GM18511 (cell line): ENCODE measurements around the gene ADAMTS2.

Experiments used
- ATAC-seq: cut with Tn5 transposase; IDR thresholded peaks from one replicate; pipeline ENCODE4 v1.9.1; 2021; ENCODE audit warnings: mild to moderate bottlenecking, moderate library complexity; ENCODE audit not compliant: unreplicated experiment

Gene ADAMTS2

GRCh38 chr5:179345183-179345432 lies 153 bp downstream of the ADAMTS2 start:
- ATAC-seq = no peak

DNA sequence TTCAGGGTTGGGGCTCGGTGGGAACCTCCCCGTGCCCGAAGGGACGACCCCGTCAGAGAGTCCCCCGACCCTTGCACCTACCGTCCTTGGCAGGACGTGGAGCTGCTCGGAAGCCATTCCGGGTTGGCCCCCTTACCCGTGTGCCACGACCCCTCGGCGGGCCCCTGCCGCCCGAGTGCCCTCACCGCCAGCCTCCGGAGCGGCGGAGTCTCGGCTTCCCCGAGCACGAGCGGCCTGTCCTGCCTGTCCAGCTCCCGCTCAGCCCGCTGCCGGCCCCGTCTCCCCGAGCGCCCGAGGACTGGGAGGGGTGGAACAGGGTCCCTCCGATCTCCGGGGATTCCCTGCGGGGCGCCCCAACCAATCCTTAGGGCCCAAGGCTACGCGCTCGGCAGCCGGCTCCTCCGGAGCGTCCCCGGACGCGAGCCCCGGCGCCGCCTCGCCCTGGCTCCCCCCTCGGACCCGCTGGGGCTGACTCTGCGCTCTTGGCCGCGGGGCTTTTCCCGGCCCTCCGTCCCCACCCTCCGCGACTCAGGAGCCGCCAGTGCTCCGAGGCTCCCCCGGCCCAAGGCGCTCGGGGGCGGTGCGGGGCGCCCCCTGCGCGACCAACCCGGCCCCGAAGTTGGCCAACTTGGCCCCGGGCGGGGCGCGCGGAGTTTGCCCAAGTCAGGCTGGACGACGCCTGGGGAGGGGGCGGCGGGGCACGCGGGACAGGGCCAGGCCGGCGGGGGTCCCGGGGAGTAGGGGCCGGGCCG lies 654 bp downstream of the ADAMTS2 start:
- no peak for ATAC-seq

- no peak for ATAC-seq
Observed at GRCh38 chr5:179343719-179344430, 1.4 kb downstream of the ADAMTS2 start.

- ATAC-seq = no peak
Observed at GRCh38 chr5:179343021-179343718, 2.1 kb downstream of the ADAMTS2 start.

GRCh38 chr5:179342577-179342976 lies 2.7 kb downstream of the ADAMTS2 start:
- no peak for ATAC-seq

- ATAC-seq = no peak
Observed at GRCh38 chr5:179340465-179340864, 4.8 kb downstream of the ADAMTS2 start.

DNA sequence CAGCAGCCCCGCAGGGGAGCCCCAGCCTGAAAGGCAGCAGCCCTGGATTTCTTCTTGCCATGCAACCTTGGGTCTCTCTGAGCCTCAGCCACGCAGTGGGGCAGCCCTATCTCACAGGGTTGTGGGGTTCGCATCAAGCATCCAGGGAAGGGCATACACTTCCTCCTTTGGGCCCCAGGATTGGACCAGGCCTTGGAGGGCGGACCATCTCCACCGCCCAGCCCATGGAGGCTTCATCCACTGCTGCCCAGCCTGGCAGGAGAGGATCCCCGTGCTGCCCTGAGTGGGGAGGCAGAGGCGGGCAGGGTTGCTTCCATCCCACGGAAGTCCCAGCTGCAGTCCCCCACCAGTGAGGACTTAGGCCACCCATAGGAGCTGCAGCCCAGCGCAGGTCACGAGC lies 5.3 kb downstream of the ADAMTS2 start:
- no peak for ATAC-seq

DNA sequence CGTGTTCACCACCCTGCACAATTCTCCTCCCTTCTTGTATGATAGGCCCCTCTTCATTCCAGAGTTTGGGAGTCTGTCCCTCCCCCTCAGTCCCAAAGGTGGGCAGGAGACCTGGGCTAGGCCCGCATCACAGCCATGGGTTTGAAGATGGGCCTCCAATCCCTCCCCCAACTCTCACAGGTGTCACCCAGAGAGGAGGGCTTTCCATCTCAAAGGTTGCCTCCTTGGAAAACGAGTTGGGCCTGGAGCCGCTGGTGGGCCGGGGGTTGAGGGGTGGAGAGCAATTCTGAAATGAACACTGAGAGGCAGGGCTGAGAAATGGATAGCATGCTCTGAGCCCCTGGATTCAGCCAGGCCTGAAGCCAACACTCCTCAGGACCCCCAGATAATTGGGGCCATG lies 6.2 kb downstream of the ADAMTS2 start:
- no peak for ATAC-seq

DNA sequence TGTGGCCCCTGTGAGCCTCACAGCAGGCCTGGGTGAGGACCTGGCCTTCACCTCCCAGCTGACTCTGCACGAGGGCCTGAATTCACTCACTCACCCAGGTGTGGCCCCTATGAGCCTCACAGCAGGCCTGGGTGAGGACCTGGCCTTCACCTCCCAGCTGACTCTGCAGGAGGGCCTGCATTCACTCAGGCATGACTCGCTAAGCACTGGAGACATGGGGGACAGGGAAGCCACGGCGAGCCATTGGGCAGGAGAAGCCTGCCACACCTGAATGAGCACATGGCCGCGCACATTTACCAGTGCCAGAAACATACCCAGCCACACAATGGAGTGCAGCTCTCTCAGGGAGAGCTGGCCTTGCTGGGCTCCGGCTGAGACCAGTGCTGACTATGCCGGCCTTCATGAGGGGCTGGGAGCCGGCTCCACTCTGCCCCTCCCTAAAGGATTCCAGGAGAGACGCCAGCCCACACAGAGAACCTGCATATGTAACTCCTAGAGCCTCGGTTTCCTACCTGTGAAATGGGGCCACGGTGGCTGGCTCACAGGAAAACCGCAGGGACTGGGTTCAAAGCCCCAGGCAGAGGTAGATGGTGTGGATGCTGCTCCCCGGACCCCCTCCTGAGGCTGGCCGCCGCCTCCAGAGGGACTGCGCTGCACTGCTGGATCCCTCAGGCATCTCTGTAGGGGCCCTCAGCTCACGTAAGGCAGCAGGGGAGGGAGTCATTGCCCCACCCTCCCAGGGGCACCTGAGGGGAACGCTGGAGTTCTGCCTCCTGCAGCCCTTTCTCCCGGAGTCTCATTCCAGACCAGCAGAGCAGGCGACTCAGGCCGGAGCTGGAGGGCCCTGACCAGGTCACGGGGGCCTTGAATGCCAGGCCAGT lies 7.2 kb downstream of the ADAMTS2 start:
- no peak for ATAC-seq

DNA sequence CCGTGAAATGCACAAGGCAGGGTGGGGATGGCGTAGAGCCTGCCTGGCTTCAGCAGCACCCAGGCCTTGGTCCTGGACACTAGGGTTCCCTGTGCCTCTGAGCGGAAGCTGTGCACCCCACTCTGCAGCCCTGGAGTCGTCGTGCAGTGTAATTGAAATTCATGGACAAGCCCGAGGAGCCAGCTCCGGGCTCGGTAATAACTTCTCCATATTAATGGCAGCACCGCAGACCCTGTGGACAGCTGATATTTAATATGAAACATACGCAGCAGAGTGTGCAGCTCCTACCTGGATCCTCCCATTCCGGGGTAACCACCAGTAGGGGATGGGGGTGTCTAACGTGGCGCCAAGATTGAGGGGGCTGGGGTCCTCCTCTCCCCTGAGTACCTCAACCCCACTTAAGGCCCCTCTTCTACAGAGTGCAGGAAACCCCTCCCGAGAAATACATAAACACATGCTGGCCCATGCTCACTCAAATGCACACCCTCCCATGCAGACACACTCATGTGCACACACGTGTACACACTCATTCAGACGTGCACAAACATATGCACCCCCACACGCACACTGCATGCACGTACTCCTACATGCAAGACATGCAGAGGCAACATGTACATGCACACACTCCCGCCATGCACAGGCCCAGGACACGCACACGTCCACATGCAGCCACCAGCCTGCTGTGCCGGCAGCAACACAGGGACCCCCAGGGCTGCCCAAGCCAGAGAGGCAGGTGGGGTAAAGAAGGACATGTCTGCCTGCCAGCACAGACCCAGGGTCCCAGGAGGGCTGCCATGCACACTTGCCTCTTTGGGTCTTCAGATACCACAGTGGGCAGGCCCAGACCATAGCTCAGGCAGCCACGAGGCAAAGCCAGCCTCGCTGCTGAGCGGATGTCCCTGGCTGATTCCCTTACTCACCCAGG lies 8.1 kb downstream of the ADAMTS2 start:
- no peak for ATAC-seq

DNA sequence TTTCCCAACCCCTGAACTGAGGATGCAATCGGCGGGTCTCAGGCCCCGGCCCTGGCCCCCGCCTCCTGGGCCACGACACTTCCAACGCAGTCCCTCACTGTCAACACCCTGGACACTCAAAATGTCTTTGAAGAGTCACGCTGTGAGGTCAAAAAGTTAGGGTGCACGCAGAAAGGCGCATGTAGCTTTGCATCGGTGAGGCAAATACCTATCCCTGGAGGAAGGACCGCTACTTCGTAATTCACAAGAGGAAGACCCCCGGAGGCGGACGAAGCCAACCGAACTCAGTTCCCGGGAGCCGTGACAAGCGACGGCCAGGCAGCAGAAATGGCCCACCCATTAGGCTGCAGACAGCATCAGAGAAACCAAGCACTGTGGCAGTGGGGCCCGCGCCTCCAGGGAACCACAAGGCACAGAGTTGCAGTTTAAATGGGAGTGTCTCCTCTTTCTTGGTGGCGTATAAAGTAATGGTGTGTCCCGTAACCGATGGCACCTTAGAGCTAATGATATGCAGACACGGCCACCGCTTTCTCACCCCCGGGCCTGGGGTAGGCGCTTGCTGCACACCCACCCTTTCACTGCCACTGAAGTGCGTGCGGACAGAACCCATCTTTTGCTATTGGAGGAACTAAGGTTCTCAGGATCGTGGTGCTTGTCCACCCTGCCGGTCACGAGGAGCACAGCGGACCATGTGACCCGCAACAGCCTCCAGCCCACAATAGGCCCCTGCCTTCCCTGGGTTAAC lies 9.0 kb downstream of the ADAMTS2 start:
- no peak for ATAC-seq

- ATAC-seq = no peak
Observed at GRCh38 chr5:179333796-179334761, 11.2 kb downstream of the ADAMTS2 start.

GRCh38 chr5:179332741-179333290 lies 12.4 kb downstream of the ADAMTS2 start:
- ATAC-seq = no peak

GRCh38 chr5:179331591-179332375 lies 13.5 kb downstream of the ADAMTS2 start:
- ATAC-seq = no peak

- ATAC-seq = no peak
Observed at GRCh38 chr5:179330186-179330900, 14.9 kb downstream of the ADAMTS2 start.

DNA sequence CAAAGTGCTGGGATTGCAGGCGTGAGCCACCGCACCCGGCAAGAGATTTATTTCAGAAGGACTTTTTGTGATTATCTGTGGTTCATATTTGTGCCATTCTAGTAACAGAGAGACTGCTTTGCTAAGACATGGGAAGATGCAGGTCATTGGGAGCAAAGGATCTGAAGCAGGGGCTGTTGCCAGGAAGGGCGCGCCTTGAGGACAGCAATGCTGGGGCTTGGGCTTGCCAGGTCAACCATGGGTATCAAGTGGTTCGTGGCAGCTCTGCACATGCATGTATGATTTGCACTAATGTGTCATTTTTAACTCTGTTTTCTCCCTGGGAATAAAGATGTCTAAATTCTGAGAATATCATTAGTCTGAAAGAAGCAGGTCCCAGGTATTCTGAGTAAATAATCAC lies 17.0 kb downstream of the ADAMTS2 start:
- ATAC-seq = no peak
